KMS-11 (cell line): Measurements from ENCODE around the gene PXN.

ENCODE experiments used
- H2AFZ ChIP-seq: fragments of 200-600 bp; sonication (generic); 2 replicates; pipeline ENCODE4 v1.6.1; 2016; ENCODE audit warnings: antibody characterized with exemption, mixed run types, low read depth
- H3K27ac ChIP-seq: fragments of 200-600 bp; sonication (generic); 2 replicates; pipeline ENCODE4 v1.6.1; 2016; ENCODE audit warnings: mild to moderate bottlenecking, mixed run types
- H3K27me3 ChIP-seq: fragments of 200-600 bp; sonication (generic); 2 replicates; pipeline ENCODE4 v1.6.1; 2017; ENCODE audit warnings: mild to moderate bottlenecking, low read depth, mixed run types, moderate library complexity; ENCODE audit not compliant: insufficient read depth
- H3K36me3 ChIP-seq: fragments of 200-600 bp; sonication (generic); 2 replicates; pipeline ENCODE4 v1.6.1; 2017; ENCODE audit warnings: mild to moderate bottlenecking, mixed run types; ENCODE audit not compliant: insufficient read depth
- H3K4me1 ChIP-seq: fragments of 200-600 bp; sonication (generic); 2 replicates; pipeline ENCODE4 v1.6.1; 2016; ENCODE audit warnings: mild to moderate bottlenecking, low read depth, mixed run types; ENCODE audit not compliant: poor library complexity, severe bottlenecking
- H3K4me2 ChIP-seq: fragments of 200-600 bp; sonication (generic); 2 replicates; pipeline ENCODE4 v1.7.0; 2016; ENCODE audit warnings: mild to moderate bottlenecking, mixed run types
- H3K4me3 ChIP-seq: fragments of 200-600 bp; sonication (generic); IDR thresholded peaks from 2 replicates; pipeline ENCODE4 v1.6.1; 2017; ENCODE audit warnings: low read depth, low read length, mixed read lengths; ENCODE audit not compliant: insufficient read depth
- H3K79me2 ChIP-seq: fragments of 200-600 bp; sonication (generic); 2 replicates; pipeline ENCODE4 v1.6.1; 2016; ENCODE audit warnings: low read depth, mixed run types; ENCODE audit not compliant: insufficient read depth
- H3K9ac ChIP-seq: fragments of 200-600 bp; sonication (generic); 2 replicates; pipeline ENCODE4 v1.6.1; 2016; ENCODE audit warnings: mild to moderate bottlenecking, mixed run types
- H4K20me1 ChIP-seq: fragments of 200-600 bp; sonication (generic); 2 replicates; pipeline ENCODE4 v1.6.1; 2016; ENCODE audit warnings: mild to moderate bottlenecking, mixed run types; ENCODE audit not compliant: insufficient read depth
- CTCF ChIP-seq: fragments of 200-600 bp; sonication (generic); conservative IDR thresholded peaks from 2 replicates; pipeline ENCODE4 v1.6.1; 2017; ENCODE audit warnings: low read depth, mild to moderate bottlenecking, antibody characterized with exemption, low read length, moderate library complexity, mixed read lengths

PXN gene

DNA sequence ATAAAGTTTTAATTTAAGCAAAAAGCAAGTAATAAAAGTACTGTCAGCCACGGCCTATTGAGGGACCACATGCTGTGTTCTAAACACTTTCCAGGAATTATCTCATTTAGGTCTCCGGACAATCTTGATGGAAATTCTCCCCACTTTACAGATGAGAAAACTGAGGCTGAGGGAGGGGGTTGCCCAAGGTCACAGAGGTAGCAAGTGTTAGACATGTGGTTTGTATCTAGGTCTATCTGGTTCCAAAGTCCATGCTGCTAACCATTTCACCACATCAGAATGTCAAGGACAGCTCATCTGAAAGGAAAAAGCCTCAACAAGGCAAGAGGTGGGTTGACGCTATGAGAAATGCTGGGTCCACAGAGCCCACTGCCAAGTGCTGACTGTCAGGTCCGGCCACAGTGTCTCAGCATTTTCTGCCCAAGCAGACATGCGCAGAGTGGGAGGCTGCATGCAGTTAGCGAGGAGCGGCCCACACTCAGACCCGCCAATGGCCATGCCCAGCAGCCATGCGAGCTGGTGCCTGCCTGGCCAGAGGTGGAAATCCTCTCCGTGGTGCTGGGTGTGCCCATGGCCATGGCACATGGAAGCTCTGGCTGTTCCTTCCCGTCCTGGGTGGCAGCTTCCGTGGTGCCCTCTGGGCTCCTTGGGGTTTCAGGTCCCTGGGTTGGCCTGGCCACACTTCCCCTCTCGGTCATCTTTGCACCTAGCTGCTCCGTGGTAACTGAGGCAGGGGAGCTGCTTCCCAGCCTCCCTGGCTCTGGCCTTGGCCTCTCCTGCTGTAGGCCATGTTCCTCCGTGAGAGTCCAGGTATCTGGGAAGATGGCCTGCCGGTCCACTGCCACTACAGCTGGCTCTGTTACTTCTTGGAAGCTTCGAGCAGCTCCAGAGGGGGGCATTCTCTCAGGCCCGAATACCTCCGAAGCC lies 46.6 kb downstream of the PXN start:
- Histone ChIP-seq H3K9ac (no peak overlapping the region), H4K20me1 (no peaks in the 10 kb centered on the region), H3K79me2 (no peaks in the 10 kb centered on the region), H2AFZ (no peak overlapping the region), H3K4me2 (no peak overlapping the region), H3K27me3 (no peaks in the 10 kb centered on the region), H3K36me3 (no peaks in the 10 kb centered on the region), H3K4me3 (no peak overlapping the region), H3K27ac (no peak overlapping the region), H3K4me1 (no peaks in the 10 kb centered on the region)
- TF ChIP-seq CTCF: no peak

DNA sequence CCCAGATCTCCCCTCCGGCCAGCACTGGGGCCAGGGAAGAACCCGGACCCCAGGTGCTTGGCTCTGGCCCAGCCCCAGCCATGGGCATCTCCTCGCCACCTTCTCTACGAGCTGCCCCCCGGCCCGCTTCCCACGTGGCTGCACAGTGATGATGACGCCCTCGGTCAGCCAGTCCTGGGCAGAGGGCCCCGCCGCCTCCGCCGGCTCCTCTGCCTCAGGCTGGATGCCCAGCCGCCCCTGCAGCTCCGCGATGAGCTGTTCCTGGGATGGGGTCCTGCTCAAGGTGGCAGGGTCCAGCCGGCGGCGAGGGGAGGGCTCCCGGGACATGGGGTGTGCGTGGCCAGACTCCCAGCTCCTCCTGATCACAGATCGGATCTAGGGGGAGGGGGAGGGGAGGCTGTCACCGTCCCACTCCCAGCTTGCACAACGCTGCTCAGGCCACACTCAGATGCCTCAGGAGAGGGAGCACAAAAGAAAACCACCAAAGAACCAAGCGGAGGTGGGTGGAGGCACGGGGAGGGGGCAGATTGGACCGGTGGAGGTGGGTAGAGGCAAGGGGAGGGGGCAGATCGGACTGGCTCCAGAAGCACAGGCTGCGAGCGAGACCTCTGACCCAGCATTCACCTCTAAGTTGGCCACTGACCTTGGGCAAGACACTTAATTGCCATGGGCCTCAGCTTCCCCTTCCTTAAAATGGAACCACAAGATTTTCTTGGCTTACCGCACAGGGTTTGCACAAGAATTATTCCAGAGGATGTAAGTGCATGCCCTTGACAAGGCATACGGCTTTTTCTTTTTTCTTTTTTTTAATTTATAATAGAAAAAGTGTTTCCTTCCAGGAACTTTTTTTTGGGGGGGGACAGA lies 48.6 kb downstream of the PXN start:
- Histone ChIP-seq H3K79me2 (no peaks in the 10 kb centered on the region), H4K20me1 (no peaks in the 10 kb centered on the region), H3K27ac (no peak overlapping the region), H3K9ac (no peak overlapping the region), H3K4me1 (peaks cover 10% of the 10 kb centered on the region), H2AFZ (no peak overlapping the region), H3K36me3 (no peaks in the 10 kb centered on the region), H3K4me3 (no peak overlapping the region), H3K4me2 (no peak overlapping the region), H3K27me3 (no peaks in the 10 kb centered on the region)
- no peak for TF ChIP-seq CTCF

- Histone ChIP-seq H3K9ac (no peak overlapping the region), H3K4me2 (no peak overlapping the region), H3K36me3 (no peaks in the 10 kb centered on the region), H3K27me3 (no peaks in the 10 kb centered on the region), H3K27ac (no peak overlapping the region), H4K20me1 (no peaks in the 10 kb centered on the region), H2AFZ (no peak overlapping the region), H3K4me1 (peaks cover 10% of the 10 kb centered on the region), H3K79me2 (no peaks in the 10 kb centered on the region), H3K4me3 (no peak overlapping the region)
- no peak for TF ChIP-seq CTCF
Measured at GRCh38 chr12:120215766-120216735, 49.5 kb downstream of the PXN start.

DNA sequence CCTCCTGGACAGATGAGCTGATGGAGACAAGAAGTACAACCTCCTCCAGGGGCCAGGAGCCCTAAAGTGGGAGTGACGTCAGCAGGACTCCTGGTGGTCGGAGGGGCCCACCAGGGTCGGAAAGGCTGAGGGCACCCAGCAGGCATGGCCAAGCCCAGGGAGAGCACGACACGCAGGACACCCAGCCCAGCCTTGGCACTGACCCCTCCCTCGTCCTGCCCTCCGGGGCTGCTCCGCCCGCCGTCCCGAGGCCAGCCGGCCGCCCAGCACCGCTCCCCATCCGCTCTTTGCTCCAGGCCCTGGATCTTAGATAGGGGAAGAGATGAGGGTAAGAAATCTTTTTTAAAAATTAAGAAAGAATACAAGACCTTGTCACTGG lies 50.2 kb downstream of the PXN start:
- Histone ChIP-seq H3K27me3 (no peaks in the 10 kb centered on the region), H4K20me1 (no peaks in the 10 kb centered on the region), H3K4me1 (peaks cover 10% of the 10 kb centered on the region), H2AFZ (no peak overlapping the region), H3K4me2 (no peak overlapping the region), H3K27ac (no peak overlapping the region), H3K36me3 (no peaks in the 10 kb centered on the region), H3K4me3 (no peak overlapping the region), H3K9ac (no peak overlapping the region), H3K79me2 (no peaks in the 10 kb centered on the region)
- TF ChIP-seq CTCF: no peak
